ENCODE data around the gene SCO2.
A peak's percentile ranks its signal among the peaks of the same experiment; 100 is the strongest.
"Not testable (repeated sequence)": the region's sequence is repeated elsewhere in the genome, so short reads cannot be mapped to it uniquely, and the experiment has no call there.

SCO2 gene

DNA sequence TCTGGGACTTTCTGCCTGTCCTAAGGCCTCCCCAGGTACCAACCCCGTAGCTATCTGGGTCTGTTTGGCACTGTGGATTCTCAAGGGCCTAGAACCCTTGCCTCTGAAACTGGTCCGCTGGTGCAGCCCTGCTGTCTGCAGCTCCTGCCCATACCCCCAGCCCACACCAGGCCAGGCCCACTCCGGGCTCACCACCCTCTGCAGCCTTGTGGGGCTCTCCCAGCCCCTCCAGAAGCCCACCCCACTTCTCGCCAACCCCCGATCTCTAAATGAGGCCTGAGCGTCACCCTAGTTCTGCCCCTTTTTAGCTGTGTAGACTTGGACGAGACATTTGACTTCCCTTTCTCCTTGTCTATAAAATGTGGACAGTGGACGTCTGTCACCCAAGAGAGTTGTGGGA, 25.0 kb upstream of the SCO2 start:
- no peak for DNase-seq (ENCODE audit: low read depth in 2 of 2)

DNA sequence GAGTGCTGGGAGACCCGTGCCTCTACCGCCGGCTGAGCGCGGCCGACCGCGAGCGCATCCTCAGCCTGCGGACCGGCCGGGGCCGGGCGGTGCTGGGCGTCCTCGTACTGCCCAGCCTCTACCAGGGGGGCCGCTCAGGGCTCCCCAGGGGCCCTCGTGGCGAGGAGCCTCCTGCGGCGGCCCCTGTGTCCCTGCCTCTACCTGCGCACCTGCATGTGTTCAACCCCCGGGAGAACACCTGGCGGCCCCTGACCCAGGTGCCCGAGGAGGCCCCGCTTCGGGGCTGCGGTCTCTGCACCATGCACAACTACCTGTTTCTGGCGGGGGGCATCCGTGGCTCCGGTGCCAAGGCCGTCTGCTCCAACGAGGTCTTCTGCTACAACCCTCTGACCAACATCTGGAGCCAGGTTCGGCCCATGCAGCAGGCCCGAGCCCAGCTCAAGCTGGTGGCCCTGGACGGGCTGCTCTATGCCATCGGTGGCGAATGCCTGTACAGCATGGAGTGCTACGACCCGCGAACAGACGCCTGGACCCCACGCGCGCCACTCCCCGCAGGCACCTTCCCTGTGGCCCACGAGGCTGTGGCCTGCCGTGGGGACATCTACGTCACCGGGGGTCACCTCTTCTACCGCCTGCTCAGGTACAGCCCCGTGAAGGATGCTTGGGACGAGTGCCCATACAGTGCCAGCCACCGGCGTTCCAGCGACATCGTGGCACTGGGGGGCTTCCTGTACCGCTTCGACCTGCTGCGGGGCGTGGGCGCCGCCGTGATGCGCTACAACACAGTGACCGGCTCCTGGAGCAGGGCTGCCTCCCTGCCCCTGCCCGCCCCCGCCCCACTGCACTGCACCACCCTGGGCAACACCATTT, 23.8 kb upstream of the SCO2 start:
- DNase-seq (ENCODE audit: low read depth in 2 of 2) = no peak

DNA sequence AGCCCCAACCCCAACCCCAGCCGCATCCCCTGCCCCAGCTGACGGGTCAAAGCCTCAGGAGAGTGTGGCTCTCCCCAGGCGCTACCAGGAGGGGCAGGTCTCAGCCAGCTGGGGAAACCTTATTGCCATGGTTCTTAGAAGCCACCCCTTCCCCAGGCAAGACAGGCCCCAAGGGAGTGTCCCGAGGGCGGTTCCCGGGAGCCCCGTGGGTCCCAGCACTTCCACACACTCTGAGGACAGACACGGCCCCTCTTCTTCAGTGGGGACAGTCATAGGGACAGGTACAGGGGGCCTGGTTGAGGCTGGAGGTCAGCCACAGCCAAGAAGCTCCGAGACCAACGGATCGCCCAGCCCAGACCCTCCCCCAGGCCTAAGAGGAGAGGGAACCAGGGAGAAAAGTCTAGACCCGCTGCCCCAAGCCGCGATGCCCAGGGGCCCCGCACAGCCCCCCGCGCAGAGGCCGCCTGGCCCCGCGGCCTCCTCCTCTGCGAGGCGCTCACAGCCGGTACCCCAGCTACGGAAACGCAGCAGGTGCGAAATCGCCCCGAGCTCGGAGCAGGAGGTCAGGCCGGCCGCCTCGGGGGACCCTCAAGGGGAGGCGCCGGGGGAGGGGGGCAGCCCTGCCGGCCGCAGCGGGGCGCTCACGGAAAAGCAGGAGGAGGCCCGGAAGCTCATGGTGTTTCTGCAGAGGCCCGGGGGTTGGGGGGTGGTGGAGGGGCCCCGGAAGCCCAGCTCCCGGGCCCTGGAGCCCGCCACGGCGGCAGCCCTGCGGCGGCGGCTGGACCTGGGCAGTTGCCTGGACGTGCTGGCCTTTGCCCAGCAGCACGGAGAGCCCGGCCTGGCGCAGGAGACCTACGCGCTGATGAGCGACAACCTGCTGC, 22.9 kb upstream of the SCO2 start:
- no peak for DNase-seq (ENCODE audit: low read depth in 2 of 2)

DNA sequence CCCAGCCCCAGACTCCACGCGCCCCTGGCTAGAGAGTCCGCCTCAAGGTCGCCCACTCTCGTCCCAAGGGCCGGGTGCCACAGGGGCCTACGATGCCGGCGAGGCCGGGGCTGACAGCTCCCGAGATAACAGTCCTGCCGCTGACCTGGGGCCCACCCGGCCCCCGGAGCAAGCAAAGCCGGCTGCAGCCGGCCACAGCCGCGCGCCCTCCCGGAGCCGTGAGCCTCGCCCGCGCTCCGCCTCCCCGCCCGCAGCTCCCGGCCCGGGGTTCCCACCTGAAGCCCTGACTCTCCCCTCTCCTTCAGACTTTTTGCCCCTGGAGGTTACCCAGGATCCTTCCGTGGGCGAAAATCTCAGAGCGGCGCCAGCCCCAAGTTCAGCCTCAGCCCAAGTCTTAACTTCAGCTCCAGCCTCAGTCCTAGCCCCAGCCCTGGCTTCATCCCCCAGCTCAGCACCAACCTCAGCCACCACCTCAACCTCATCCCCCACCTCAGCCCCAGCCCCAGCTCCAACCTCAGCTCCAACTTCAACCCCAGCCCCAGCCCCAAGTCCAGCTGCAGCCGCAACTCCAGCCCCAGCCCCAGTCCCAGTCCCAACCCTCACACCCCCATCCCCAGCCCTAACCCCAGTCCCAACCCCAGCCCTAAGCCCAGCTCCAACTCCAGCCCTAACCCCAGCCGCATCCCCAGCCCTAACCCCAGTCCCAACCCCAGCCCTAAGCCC, 22.0 kb upstream of the SCO2 start:
- no peak for DNase-seq (ENCODE audit: low read depth in 2 of 2)

DNA sequence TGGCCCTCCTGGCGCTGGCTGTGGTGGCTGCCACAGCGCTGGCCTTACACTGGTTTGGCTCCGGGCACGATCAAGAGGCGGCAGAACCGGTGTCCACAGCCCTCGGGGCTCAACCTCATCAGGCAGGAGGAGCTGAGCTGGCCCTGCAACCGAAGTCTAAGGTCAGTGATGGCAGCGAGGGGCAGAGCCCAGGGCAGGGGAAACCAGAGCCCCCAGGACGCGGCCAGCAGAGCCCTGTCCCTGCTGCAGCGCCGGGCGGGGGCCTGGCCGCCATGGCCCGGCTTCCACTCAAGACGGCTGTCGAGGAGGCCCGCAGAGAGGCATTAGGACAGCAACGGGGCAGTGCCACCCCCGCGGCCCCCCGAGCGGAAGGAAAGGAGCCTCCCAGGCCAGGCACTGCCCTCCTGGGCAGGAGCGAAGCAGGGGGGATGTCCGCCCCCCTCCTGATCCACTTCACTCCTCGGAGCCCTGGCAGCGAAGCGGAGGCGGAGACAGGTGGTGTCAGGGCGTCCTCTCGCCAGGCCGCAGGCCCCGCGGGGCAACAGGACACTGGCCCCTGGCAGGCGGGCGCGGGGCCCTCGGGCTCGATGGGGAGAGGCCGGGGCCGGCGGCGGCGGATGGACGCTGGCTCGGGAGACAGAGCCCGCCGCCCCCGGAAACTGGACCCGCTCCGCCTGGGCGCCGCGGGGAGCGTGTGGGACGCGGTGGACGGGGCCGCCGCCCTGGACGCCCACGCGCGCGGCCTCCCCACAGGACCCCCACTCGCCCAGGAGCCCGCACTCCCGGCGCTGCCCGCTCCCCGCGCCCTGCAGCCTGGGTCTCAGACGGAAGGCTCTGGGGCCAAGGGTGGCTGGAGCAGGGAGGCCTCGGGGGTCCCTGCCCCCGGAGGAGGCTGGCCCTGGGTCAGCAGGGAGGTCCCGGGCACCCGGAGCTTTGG, 21.2 kb upstream of the SCO2 start:
- no peak for DNase-seq (ENCODE audit: low read depth in 2 of 2)

DNA sequence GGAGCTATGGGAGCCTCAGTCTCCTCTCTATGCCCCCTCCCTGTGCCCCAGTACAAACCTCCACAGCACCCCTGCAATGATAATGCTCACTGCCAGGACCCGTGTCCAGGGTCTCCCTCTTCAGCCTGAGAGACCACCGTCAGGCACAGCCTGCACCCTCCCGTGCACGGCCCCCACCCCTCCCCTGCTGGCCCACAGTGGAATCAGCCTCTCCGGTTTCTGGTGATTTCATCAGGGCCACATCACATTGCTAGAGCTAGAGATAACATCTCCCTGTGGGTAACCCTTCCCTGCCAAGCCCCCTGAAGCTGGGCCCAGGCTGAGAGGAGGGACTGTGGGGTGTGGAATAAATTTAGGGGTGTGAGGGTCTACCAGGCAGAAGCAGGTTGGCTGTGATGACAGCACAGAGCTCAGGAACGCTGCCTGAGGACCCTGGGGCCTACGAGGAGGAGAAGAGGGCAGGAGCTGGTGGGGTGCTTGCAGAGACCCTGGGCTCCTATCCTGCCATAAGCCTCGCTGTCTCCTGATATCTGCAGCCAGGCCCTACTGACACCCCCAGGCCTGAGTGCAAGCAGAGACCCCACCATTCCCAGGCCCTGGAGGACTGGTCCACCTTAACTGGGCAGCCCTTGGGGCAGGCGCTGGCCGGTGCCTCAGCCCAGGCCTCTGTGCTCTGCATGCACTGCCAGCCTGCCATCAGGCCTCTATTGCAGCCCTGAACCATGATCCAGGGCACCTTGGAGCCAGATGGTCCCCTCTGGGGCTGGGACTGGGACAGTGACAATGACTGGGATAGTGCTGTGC, 20.3 kb upstream of the SCO2 start, which contains the start of gene KLHDC7B:
Gene KLHDC7B (plus strand): TSS at position 378 of the 804 bp plus-strand sequence. CDS start 345 bp downstream, at position 723.
- DNase-seq (ENCODE audit: low read depth in 2 of 2) = no peak

DNA sequence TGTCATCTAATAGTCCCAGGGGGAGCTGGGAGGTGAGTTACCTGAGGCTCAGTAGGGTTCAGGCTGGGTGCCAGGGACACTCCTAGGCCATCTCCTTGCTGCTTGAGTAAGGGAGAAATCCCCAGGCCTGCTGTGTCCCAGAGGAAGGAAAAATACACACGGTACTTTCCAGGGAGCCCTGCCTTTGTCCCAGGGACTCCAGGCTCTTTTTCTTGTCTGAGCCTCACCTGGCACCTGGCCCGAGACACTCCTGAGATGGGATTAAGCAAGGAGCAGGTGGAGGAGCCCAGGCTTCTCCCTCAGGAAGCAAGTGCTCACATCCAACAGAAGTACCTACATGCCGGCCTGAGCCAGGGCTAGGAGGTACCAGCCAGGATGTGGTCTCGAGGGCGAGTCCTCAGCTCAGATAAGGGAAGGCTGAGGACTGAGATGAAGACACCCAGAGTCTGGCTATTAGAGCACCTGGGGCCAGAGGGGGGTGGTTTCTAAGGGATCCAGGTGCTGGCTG, 19.4 kb upstream of the SCO2 start:
- no peak for DNase-seq (ENCODE audit: low read depth in 2 of 2)

DNA sequence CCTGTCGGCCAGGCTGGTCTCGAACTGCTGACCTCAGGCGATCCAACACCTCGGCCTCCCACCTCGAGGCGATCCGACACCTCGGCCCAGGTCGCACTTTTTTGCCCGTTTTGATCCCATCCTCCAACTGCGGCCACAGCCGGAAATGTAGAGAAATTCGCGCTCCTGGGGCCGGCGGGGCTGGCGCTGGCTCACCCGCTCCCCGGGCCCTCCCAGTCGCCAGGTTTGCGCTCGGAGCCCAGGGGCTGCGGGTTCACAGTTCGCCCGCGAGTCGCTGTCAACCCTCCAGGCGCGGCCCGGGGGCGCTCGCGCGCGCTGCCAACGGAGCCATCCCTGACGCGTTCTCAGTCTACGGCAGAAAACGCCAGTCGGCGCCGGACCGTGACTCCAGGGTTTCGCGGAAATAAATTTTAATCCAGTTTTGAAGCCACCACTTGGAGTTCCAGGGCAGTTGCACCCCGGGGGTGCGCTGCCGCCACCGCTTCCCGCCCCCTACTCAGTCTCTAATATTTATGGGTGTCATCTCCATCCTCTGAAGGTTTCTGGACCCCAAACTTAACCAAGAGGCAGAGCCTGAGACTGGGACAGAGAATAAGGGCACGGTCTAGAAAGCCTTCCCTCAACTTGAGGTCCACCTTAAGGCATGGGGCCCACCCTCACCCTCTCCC, 18.8 kb upstream of the SCO2 start:
- peak; percentile 83 to 85 for DNase-seq (ENCODE audit: low read depth in 2 of 2)

DNA sequence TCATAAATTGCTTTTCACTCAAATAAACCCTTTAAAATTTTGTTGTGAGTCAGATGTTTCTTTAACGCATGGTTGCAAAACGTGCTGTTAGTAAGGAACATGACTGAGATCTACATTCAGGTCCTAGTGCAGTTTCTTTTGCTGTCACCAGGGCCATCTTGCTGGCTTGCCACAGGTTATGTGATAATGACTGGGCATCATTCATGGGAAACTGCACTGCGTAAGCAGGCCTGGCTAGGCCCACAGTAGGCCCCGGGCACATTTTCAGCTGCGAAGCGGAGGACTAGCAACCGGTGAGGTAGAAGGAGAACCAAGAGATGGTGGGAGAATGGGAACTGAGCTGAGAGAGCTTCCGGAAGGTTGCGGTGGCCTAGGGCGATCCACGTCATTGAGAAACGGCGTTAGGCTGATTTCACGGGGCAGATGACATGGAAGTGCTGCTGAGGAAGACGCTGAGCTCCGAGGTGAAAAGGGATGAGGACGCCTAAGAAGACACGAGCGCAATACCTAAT, 17.1 kb upstream of the SCO2 start:
- DNase-seq (ENCODE audit: low read depth in 2 of 2) = peak in 1 of 2 donors; percentile 61

DNA sequence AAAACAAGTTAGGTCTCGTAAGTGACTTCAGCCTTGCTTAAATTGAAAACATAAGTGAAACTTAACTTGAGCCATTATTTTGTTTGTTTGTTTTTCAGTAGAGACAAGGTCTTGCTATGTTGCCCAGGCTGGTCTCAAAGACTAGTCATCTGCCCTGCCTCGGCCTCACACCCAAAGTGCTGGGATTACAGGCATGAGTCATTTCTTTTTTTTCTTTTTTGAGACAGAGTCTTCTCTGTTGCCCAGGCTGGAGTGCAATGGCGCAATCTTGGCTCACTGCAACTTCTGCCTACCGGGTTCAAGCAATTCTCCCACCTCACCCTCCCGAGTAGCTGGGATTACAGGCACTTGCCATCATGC, 16.2 kb upstream of the SCO2 start:
- DNase-seq (ENCODE audit: low read depth in 2 of 2) = not testable (repeated sequence)

DNA sequence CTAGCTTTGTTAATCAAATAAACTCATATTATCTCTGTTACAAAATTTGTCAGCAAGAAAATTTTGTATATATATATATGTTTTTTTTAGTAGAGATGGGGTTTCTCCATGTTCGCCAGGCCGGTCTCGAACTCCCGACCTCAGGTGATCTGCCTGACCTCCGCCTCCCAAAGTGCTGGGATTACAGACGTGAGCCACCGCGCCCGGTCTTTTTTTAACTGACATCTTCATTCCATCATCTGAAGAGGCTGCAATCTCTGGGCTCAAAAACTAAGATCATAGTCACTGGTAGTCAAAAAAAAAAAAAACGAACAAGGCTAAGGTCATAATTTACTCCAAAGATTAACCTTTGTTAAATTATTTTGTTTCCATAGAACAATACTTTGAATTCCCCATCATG, 15.0 kb upstream of the SCO2 start:
- DNase-seq (ENCODE audit: low read depth in 2 of 2) = no peak

DNA sequence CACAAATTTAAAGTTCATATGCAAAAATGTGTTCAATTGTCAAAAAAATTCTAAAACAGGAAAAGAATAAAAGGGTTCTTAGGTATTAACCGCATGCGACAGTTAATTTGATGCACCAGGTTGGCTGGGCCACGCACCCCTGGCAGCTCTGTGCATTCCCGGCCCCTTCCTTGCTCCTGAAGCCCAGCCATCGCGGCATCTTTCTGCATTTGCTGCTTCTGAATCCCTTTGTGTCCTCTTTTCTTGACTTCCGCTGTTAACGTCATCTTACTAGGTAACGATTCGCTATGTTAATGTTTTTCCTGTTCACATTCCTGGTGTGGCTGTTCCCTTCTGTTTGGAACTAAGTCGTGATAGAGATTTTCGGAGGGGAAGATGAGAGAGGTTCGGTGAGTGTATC, 12.4 kb upstream of the SCO2 start:
- no peak for DNase-seq (ENCODE audit: low read depth in 2 of 2)

DNA sequence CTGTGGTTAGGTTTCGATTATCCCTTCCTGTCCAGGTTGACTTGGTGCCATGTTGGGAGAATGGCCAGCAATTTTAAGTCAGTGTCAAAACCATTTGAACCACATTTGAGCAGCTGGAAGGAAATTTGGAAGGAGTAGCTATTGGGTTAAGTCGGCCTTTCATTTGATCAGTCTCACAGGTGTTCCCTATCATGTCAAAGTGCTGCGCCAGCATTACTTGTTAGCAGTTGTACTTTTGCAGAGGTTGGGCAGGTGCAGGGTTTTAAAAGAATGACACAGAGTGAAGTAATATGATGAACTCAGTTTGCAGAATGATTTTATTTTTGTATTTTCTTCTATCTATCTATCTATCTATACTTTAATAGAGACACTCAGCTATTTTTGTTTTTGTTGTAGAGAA, 10.8 kb upstream of the SCO2 start:
- DNase-seq (ENCODE audit: low read depth in 2 of 2) = no peak

DNA sequence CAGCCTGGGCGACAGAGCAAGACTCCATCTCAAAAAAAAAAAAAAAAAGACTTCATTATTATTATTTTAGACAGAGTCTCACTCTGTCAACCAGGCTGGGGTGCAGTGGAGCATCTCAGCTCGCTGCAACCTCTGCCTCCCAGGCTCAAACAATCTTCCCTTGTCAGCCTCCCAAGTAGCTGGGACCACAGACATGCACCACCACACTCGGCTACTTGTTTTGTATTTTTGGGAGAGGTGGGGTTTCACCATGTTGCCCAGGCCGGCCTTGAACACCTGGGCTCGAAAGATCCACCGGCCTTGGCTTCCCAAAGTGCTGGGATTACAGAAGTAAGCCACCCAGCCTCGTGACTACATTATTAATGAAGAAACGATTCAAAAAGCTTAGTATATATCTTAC, 9.7 kb upstream of the SCO2 start:
- DNase-seq (ENCODE audit: low read depth in 2 of 2) = no peak

DNA sequence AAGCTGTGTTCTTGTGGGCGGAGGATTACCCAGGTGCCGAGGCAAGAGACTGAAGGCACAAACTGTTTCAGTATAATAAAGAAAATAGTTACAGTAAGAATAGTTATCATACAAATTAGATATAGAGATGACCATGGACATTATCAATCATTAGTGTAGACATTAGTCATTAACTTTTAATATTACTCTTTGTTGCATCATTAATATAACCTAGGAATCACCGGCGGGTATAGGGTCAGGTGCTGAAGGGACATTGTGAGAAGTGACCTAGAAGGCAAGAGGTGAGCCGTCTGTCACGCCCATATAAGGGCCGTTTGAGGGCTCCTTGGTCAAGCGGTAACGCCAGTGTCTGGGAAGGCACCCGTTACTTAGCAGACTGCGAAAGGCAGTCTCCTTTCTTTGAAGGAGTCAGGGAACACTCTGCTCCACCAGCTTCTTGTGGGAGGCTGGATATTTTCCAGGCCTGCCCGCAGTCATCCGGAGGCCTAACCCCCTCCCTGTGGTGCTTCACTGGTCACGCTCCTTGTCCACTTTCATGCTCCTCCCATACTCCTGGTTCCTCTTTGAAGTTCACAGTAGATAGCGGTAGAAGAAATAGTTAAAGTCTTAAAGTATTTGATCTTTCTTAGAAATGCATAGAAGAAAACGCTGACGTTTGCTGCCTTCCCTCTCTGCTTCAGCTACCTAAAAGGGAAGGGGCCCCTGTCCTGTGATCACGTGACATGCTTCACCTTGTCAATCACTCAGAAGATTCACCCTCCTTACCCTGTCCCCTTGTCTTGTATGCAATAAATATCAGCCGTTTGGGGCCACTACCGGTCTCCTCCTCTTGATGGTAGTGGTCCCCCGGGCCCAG, 8.7 kb upstream of the SCO2 start:
- DNase-seq (ENCODE audit: low read depth in 2 of 2) = not testable (repeated sequence)

DNA sequence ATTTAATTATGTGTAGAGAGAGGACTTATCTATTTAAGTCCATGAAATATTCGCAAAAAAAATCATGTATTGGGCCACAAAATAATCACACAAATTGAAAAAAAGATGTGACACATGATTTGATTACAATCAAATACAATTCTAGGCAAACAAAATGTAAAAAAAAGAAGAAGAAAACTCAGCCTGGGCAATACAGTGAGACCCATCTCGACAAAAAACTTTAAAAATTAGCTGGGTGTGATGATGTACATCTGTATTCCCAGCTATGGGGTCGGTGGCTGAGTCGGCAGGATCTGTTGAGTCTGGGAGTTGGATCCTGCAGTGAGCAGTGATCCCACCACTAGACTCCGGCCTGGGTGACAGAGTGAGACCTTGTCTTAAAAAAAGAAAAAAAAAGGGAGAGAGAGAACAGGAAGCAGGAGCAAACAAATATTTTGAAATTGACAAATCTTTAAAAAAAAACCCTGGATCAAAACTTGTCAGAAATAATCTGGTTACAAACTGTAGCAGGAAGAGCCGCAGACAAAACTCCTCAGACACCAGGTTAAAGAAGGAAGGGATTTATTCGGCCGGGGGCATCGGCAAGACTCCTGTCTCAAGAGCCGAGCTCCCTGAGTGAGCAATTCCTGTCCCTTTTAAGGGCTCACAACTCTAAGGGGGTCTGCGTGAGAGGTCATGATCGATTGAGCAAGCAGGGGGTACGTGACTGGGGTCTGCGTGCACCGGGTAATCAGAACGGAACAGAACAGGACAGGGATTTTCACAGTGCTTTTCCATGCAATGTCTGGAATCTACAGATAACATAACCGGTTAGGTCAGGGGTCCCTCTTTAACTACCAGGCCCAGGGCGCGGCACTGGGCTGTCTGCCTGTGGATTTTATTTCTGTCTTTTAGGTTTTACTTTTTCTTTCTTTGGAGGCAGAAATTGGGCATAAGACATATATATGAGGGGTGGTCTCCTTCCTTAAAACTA, 7.7 kb upstream of the SCO2 start:
- no peak for DNase-seq (ENCODE audit: low read depth in 2 of 2)

Measured in stimulated activated CD8-positive, alpha-beta memory T cell treated with anti-CD3 and anti-CD28 coated beads, Interleukin-15, amount 100 ng/mL, for 48 hours (primary cell).